Stimulated activated naive CD8-positive, alpha-beta T cell treated with anti-CD3 and anti-CD28 coated beads, Interleukin-15, Interleukin-2, amounts not matched to agents 100 ng/mL and 50 ng/mL, for 24 hours (primary cell): ENCODE results near the gene PDE6A.

ENCODE experiments used
- H3K27ac Mint-ChIP-seq: one replicate; pipeline ENCODE4 v1.8.0; 2021; ENCODE audit warnings: mild to moderate bottlenecking, mixed read lengths
- H3K27me3 Mint-ChIP-seq: one replicate; pipeline ENCODE4 v1.8.0; 2021; ENCODE audit warnings: mixed read lengths
- H3K36me3 Mint-ChIP-seq: one replicate; pipeline ENCODE4 v1.8.0; 2021; ENCODE audit warnings: low read depth, mixed read lengths
- H3K4me1 Mint-ChIP-seq: one replicate; pipeline ENCODE4 v1.8.0; 2021; ENCODE audit warnings: low read depth, mixed read lengths
- H3K4me3 Mint-ChIP-seq: one replicate; pipeline ENCODE4 v1.8.0; 2021; ENCODE audit warnings: mild to moderate bottlenecking, mixed read lengths
- H3K9me3 Mint-ChIP-seq: one replicate; pipeline ENCODE4 v1.8.0; 2021; ENCODE audit warnings: mixed read lengths

PDE6A gene

DNA sequence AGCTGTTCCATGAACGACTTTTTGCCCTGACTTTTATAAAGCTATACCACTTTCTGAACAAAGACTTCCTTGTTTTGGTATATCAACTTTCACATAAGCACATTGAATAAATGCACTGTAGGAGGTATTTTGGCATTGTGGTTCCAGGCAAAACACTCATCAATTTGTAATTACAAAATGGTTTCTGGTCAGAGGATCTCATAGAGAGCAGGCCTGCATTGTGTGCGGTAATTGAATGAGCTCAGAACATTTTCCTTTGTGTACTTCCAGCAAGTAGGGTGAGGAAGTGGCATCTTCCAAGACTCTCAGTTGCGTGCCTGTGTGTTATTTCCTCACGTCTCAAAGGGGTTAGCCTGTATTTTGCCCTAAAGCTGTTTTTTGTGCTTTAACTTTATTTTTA is 89.2 kb downstream of the PDE6A start:
- H3K27ac Mint-ChIP-seq, result no peak overlapping the region
- no peak overlapping the region for H3K4me3 Mint-ChIP-seq
- H3K9me3 Mint-ChIP-seq, result no peaks in the 10 kb centered on the region
- no peaks in the 10 kb centered on the region for H3K27me3 Mint-ChIP-seq
- H3K4me1 Mint-ChIP-seq, result no peaks in the 10 kb centered on the region
- H3K36me3 Mint-ChIP-seq, result peaks cover 4% of the 10 kb centered on the region

DNA sequence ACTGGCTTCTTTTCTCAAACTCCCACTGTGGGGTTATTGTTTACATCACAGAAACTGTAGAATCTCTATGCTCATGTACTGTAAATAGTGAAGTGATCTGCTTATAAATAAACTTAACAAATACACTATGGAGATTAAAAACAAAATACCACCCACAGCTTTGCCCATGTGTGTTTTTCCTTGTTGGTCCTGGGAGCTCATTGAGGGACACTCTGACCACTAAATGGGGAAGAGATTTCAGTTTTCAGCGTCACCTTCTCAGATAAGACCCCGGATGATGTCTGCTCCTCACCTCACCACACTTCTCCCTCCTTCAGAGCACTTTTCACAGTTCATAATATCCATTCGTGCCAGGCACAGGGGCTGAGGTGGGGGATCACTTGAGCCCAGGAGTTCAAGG is 89.7 kb downstream of the PDE6A start:
- H3K27ac Mint-ChIP-seq, result no peak overlapping the region
- no peak overlapping the region for H3K4me3 Mint-ChIP-seq
- H3K9me3 Mint-ChIP-seq, result no peaks in the 10 kb centered on the region
- H3K4me1 Mint-ChIP-seq, result no peaks in the 10 kb centered on the region
- H3K27me3 Mint-ChIP-seq, result no peaks in the 10 kb centered on the region
- H3K36me3 Mint-ChIP-seq, result peaks cover 5% of the 10 kb centered on the region

DNA sequence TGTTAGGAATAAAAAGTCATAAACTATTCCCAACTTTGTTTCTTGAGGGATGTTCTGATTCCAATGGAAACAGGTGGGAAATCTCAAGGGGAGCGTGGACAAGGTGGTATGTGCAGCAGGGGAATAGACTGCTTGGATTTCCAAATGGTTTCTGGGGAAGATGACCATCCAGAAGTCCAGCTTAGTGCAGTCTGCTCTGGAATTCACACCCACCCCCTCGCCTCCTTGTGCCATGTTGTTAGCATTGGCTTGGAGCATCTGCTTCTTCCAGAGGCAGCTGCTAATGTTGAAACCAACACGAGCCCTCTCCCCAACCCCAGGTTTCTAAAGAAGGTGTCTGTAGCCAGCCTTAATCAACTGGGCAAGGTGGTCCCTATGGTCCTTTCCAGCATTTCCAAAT is 90.9 kb downstream of the PDE6A start:
- Mint-ChIP-seq H3K9me3 (no peaks in the 10 kb centered on the region), H3K4me3 (no peak overlapping the region), H3K27me3 (no peaks in the 10 kb centered on the region), H3K36me3 (peaks cover 13% of the 10 kb centered on the region), H3K4me1 (no peaks in the 10 kb centered on the region), H3K27ac (no peak overlapping the region)

DNA sequence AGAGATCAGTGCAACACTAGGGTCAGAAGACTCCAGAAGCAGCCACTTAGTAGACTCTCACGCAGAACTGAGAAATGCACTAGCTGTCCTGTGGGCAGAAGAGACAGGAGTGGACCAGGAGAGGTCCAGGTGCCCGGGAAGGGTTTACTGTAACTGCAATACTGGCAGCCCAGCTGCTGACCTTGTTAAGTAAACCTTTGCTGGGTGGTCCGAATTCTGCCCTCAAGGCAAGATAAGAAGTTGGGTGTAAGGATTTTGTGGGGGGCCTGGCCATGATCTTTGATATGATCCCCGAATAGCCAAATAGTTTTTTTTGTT is 91.3 kb downstream of the PDE6A start:
- H3K4me1 Mint-ChIP-seq, result no peaks in the 10 kb centered on the region
- no peak overlapping the region for H3K4me3 Mint-ChIP-seq
- peaks cover 13% of the 10 kb centered on the region for H3K36me3 Mint-ChIP-seq
- H3K9me3 Mint-ChIP-seq, result no peaks in the 10 kb centered on the region
- no peak overlapping the region for H3K27ac Mint-ChIP-seq
- no peaks in the 10 kb centered on the region for H3K27me3 Mint-ChIP-seq

DNA sequence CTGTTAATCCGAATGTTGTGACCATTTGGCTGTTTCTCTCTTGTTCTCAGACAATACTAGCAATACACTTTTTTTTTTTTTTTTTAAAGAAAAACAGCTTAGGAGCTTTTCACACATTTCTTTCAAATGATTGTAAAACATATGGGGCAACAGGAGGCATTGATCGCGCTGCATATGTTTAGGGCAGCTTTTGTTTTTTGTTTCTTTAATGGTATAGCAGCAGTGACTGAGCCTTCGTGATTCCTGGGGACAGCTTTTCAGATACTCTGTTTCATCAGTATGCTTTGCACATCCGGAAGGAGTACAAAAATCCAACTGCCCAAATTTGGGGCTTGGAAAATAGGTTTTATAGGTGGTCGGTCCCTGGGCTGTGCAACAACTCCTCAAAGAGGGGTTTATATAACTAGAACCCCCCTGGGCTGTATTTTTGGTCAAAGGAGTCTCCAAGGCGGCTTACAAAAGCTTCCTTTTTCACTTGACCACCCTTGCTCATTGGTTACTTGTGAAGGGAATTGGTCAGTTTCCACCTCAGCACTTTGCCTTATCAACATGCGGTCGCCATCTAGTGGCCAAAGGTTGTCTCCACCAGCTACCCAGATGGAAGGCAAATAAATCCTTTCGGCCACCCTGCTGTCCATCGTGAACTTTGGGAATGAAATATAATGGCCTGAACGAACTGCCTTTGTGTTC is 91.8 kb downstream of the PDE6A start:
- H3K4me1 Mint-ChIP-seq, result no peaks in the 10 kb centered on the region
- no peak overlapping the region for H3K4me3 Mint-ChIP-seq
- no peaks in the 10 kb centered on the region for H3K27me3 Mint-ChIP-seq
- peaks cover 17% of the 10 kb centered on the region for H3K36me3 Mint-ChIP-seq
- H3K9me3 Mint-ChIP-seq, result no peaks in the 10 kb centered on the region
- no peak overlapping the region for H3K27ac Mint-ChIP-seq

DNA sequence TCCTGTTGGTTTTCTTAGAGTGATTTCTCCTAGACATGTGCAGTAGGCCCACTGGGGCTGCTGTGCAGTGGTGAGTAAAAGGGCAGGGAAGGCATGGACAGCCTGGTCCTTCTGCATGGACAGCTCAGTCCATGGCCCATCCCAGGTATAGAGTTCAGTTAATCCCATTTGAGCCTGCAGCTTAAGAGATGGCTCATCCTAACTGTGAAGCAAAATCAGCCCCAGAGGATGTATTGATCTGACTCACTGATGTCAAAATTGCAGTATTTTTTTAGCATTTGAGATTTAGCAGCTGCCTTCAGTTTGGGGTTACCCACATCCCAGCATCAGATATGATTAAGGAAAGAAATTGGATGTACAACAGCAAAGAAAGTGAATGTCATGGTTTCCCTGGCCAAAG is 93.4 kb downstream of the PDE6A start:
- no peaks in the 10 kb centered on the region for H3K4me1 Mint-ChIP-seq
- H3K27ac Mint-ChIP-seq, result no peak overlapping the region
- H3K4me3 Mint-ChIP-seq, result no peak overlapping the region
- peaks cover 32% of the 10 kb centered on the region for H3K36me3 Mint-ChIP-seq
- H3K27me3 Mint-ChIP-seq, result no peaks in the 10 kb centered on the region
- no peaks in the 10 kb centered on the region for H3K9me3 Mint-ChIP-seq

DNA sequence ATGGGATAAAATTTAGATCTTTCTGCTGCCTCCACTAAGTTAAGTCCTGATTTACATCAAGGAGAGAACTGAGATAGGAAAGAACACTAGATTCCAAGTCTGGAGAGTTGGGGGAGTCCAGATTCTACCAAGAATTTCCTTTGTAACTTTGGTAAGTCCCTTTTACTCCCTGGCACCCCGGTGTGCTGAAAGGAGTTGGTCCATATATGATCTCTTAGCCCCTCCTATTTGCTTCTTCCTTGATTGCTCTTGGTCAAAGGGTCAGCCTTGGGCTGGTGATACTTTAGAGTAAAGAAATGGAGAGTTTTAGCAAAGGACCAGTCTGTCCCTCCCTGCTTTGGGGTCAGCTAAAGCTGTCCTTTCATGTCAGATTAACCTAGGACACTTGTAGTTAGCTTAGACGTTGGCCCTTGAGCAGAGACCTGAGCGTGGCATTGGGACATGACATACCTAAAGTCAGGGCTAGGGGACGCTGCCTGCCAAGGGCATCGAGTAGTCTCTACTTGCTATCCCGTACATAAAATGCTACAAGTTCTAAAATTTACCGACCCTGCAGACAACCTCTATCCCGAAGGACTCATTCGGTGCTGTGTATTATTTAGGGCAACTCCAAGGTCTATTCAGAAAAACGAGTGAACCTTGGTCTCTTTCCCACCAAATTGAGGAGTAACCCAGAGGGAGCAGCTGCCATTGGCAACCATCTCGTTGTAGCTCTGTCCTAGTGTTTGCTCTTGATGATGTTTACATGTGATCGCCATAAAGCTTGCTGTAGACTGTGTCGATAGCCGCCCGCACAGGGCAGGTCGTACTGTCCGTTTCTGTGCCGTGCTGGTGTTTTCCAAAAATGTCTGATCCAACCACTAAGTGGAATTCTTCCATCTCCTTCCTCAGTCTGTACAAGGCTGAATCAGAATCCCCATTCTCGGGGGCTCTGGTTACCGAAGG is 94.4 kb downstream of the PDE6A start:
- Mint-ChIP-seq H3K36me3 (peaks cover 41% of the 10 kb centered on the region), H3K27ac (no peak overlapping the region), H3K4me3 (no peak overlapping the region), H3K27me3 (no peaks in the 10 kb centered on the region), H3K4me1 (no peaks in the 10 kb centered on the region), H3K9me3 (no peaks in the 10 kb centered on the region)

DNA sequence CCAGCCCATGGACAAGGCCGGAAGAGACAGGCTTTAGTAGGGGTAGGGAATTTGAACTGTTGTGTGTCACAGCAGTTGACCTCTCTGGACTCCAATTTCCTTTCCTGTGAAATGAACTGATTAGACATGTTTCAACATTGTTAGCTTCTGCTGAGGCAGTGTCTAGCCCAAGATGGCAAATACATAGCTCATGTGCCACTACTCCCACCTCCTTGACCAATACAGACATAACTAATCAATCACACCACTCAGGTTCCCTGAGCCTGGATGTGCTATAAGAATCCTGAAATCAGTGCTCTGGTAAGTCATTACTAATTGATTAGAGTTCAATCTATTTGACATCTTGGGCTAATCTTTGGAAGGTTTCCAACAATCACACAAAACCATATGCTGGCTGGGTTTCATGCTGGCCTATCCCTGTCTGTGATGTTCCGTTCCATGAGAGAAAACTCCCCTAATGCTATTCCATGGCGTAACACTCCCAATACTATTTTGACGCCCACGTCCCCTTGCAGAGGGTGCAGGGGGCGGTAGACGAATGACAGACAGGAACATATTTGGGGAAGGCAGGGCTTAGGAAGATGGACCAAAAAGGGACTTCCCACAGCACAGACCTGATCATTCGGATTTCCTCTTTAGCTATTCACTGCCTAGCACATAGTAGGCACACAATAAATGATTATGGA is 95.2 kb downstream of the PDE6A start:
- Mint-ChIP-seq H3K4me1 (no peaks in the 10 kb centered on the region), H3K9me3 (no peaks in the 10 kb centered on the region), H3K27ac (no peak overlapping the region), H3K27me3 (no peaks in the 10 kb centered on the region), H3K4me3 (no peak overlapping the region), H3K36me3 (peaks cover 48% of the 10 kb centered on the region)

DNA sequence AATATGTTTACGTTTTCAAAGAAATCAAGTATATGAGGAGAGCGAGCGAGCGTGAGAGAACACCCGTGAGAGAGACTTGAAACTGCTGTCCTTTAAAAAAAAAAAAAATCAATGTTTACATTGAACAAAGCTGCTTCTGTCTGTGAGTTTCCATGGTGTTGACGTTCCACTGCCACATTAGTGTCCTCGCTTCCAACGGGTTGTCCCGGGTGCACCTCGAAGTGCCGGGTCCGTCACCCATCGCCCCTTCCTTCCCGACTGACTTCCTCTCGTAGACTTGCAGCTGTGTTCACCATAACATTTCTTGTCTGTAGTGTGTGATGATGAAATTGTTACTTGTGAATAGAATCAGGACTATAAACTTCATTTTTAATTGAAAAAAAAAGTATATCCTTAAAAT is 97.0 kb downstream of the PDE6A start:
- Mint-ChIP-seq H3K36me3 (peaks cover 50% of the 10 kb centered on the region), H3K27ac (no peak overlapping the region)

DNA sequence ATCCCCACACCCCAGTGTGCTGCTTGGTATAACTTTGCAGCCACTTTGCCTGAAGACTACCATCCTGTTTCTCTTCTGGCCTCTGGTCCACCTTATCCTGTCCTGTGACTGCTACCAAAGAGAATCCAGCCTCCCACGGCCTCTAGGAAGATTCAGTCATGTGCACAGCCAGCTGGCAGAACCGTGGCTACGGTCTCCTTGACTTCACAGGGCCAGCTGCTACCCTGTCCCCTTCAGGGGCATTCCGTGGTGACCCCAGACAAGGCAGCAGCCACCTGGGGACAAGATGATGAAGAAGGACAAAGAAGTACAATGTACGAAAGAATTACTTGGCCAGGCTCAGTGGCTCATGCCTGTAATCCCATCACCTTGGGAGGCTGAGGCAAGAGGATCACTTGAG is 98.6 kb downstream of the PDE6A start:
- peaks cover 55% of the 10 kb centered on the region for H3K36me3 Mint-ChIP-seq
- no peak overlapping the region for H3K4me3 Mint-ChIP-seq
- no peaks in the 10 kb centered on the region for H3K9me3 Mint-ChIP-seq
- no peaks in the 10 kb centered on the region for H3K4me1 Mint-ChIP-seq
- no peak overlapping the region for H3K27ac Mint-ChIP-seq
- no peaks in the 10 kb centered on the region for H3K27me3 Mint-ChIP-seq

More for the DNA sequence above, 97.0 kb downstream of the PDE6A start:
- no peak overlapping the region for H3K4me3 Mint-ChIP-seq
- H3K4me1 Mint-ChIP-seq, result no peaks in the 10 kb centered on the region
- H3K27me3 Mint-ChIP-seq, result no peaks in the 10 kb centered on the region
- no peaks in the 10 kb centered on the region for H3K9me3 Mint-ChIP-seq

DNA sequence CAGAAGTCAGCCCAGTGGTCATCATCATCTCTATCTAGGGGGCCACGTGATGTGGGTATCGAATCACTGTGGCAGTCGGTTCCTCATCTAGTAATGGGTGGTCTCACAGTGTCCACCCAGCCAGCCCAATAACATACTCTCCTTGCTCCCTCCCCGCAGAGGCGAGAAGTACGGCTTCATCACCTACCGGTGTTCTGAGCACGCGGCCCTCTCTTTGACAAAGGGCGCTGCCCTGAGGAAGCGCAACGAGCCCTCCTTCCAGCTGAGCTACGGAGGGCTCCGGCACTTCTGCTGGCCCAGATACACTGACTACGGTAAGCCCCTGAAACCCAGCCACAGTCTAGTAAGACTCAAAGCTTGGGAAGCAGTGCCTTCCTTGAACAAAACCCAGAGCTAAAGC is 99.0 kb downstream of the PDE6A start:
- Mint-ChIP-seq H3K36me3 (peaks cover 59% of the 10 kb centered on the region), H3K4me3 (no peak overlapping the region), H3K9me3 (no peaks in the 10 kb centered on the region), H3K4me1 (no peaks in the 10 kb centered on the region), H3K27ac (no peak overlapping the region), H3K27me3 (no peaks in the 10 kb centered on the region)

DNA sequence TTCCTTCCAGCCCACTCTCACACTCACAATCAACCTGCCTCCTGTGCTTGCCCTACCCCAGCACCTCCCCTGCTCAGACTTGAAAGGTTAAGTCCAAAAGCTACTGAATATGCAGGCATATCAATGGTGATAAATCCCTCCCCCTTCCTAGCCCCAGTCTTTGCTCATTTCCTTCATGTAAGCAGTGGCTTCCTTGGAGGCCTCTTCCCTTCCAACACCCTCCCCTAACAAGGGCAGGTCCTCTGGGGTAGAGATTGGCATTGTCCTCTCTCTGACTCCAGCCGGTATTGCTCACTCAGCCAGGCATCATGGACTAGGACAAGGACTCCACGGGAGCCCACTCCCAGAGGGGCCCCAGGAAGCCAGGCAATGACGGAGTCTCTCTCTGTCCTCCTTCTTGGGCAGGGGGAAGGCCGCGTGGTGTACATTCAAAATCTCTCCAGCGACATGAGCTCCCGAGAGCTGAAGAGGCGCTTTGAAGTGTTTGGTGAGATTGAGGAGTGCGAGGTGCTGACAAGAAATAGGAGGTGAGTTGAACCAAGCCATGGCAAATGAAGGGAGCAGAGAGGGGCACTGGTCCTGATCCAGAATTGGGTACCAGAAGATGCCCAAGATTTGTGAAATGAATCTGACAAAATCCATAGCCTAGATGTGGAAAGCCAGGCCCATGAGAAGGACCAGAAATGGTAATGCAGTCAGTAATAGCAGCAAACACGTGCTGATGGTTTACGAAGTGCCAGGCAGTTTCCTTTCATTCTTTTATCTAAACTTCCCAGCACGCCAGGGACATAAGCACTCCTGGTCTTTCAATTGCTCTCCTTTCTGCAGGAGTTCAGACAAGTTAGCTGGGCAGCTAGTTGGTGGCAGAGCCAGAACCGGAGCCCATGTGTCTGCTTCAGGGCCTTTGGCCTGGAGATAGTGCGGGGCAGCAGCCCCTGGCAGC is 102.5 kb downstream of the PDE6A start:
- H3K4me1 Mint-ChIP-seq, result no peaks in the 10 kb centered on the region
- H3K9me3 Mint-ChIP-seq, result no peaks in the 10 kb centered on the region
- H3K27me3 Mint-ChIP-seq, result no peaks in the 10 kb centered on the region
- no peak overlapping the region for H3K4me3 Mint-ChIP-seq
- no peak overlapping the region for H3K27ac Mint-ChIP-seq
- peaks cover 40% of the 10 kb centered on the region for H3K36me3 Mint-ChIP-seq

DNA sequence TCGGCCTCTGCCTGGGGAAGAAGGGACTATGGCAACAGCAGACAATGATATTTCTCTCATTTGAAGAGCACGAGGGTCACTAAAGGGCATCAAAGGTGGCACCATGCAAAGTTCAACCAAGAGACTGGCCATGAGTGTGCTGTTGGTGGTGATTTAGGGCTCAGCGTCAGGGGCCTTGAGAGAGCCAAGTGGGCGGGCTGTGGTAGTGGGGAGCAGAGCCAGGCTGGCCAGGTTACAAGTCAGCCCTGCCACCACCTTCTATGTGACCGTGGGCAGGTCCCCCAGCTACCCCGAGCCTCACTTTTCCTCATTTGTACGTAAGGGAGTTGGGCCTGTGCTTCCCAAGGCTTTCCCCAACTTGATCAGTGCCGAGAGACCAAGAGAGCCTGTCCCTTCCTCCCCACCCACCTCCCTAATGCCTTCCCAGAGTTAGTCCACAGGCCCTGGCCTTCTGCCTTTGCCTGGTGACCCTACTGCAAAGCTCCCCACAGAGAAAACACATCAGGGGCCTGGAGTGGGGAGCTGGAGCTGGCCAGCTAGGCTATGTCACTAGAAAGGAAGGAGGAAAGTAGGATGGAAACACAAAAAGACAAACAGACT is 104.3 kb downstream of the PDE6A start:
- Mint-ChIP-seq H3K4me3 (no peak overlapping the region), H3K9me3 (no peaks in the 10 kb centered on the region), H3K27ac (no peak overlapping the region), H3K4me1 (no peaks in the 10 kb centered on the region), H3K36me3 (peaks cover 31% of the 10 kb centered on the region), H3K27me3 (no peaks in the 10 kb centered on the region)

DNA sequence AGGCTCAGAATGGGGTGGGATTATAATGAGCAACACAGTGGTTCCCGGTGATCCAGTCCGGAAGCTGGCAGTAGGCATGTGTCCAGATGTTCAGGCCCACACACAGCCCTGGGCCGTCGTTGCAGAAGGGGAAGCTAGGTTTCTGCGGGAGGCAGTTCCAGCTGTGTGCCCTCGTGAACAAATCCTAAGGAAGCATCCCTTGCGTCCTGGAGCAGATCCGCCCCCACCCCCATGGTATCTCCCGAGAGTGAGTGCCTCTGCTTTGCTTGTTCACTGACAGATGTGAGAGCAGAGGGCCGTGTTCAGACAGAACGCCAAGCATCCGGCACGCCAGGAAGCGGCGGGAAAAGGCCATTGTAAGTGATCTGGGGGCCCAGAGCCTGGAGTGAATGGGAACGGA is 104.8 kb downstream of the PDE6A start:
- Mint-ChIP-seq H3K9me3 (no peaks in the 10 kb centered on the region), H3K27me3 (no peaks in the 10 kb centered on the region), H3K36me3 (peaks cover 30% of the 10 kb centered on the region), H3K4me1 (no peaks in the 10 kb centered on the region), H3K27ac (no peak overlapping the region), H3K4me3 (no peak overlapping the region)
